ENCODE results near the gene CAMKMT.
A peak's percentile ranks its signal among the peaks of the same experiment; 100 is the strongest.

The CAMKMT gene

DNA sequence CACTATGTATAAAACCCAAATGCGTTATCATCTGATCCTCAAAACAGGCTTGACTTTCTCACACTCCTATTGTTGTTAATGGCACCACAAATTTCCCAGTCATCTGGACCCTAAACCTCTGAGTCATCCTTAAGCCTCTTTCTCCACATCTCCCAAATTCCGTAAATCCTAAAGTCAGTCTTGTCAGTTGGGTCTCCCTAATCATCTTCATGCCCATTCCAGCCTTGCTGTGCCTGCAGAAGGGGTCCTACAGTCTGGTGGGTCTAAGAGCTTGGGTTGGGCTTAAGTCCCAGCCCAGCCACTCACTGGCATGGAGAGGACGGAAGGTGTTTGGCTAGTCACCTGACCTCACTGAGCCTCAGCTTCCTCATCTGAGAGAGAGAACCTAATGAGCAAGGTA is 314.6 kb downstream of the CAMKMT start:
- H3K4me1 ChIP-seq (ENCODE audit: control insufficient read depth, insufficient read depth, low read length) = peaks cover 55% of the 10 kb centered on the region
- H3K27me3 ChIP-seq (ENCODE audit: control insufficient read depth, insufficient read depth, low read length) = no peaks in the 10 kb centered on the region
- H3K36me3 ChIP-seq (ENCODE audit: control insufficient read depth, insufficient read depth, low read length) = no peaks in the 10 kb centered on the region
- H3K9me3 ChIP-seq (ENCODE audit: control insufficient read depth, insufficient read depth, low read length) = no peaks in the 10 kb centered on the region
- H3K27ac ChIP-seq (ENCODE audit: low read depth, low read length) = no peak overlapping the region
- H3K4me3 ChIP-seq (ENCODE audit: low read depth, low read length) = no peak overlapping the region
- no peak overlapping the region for H3K9ac ChIP-seq (ENCODE audit: low read depth, low read length)

DNA sequence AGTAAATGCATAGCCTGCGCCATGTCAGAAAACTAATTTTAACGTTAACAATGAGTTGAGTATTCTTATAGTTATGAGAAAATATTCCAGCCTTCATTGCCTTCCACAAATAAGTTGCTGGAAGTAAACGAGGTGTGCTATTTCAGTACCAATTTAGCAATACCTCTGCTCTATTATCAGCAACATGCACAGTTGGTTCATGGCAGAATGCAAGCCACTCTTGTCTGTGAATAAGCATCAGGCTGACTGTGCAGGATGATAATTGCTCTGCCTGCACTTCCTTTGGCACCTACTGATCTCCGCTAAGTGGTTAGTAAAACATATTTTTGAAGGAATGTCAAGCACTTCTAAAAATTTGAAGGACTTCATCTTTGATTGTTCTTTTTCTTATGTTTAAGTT is 317.8 kb downstream of the CAMKMT start:
- Histone ChIP-seq H3K4me1 (ENCODE audit: control insufficient read depth, insufficient read depth, low read length) (peaks cover 39% of the 10 kb centered on the region), H3K4me3 (ENCODE audit: low read depth, low read length) (no peak overlapping the region), H3K9me3 (ENCODE audit: control insufficient read depth, insufficient read depth, low read length) (no peaks in the 10 kb centered on the region), H3K9ac (ENCODE audit: low read depth, low read length) (no peak overlapping the region), H3K27me3 (ENCODE audit: control insufficient read depth, insufficient read depth, low read length) (no peaks in the 10 kb centered on the region), H3K36me3 (ENCODE audit: control insufficient read depth, insufficient read depth, low read length) (no peaks in the 10 kb centered on the region), H3K27ac (ENCODE audit: low read depth, low read length) (no peak overlapping the region)

DNA sequence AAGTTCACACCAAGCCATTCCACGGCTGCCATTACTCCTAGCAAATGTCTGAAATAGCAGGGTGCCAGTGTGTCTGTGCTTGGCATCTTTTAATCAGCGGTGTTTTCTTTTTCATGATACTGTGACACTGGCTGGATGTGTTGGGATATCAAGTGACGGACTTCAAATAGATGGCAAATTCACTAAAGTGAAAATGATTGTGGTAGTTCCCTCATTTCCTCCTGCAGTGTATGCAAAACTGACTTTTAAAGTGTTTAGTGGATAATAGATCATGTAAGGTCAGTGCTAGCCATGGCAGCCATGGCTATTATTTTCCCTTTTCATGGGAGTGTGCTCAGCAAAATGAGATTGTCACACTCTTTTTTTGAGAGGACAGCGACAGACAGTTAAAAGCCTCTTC is 318.2 kb downstream of the CAMKMT start:
- H3K9ac ChIP-seq (ENCODE audit: low read depth, low read length) = no peak overlapping the region
- no peaks in the 10 kb centered on the region for H3K36me3 ChIP-seq (ENCODE audit: control insufficient read depth, insufficient read depth, low read length)
- H3K9me3 ChIP-seq (ENCODE audit: control insufficient read depth, insufficient read depth, low read length) = no peaks in the 10 kb centered on the region
- peaks cover 35% of the 10 kb centered on the region for H3K4me1 ChIP-seq (ENCODE audit: control insufficient read depth, insufficient read depth, low read length)
- H3K4me3 ChIP-seq (ENCODE audit: low read depth, low read length) = no peak overlapping the region
- H3K27ac ChIP-seq (ENCODE audit: low read depth, low read length) = peak overlapping the region; percentile 48
- no peaks in the 10 kb centered on the region for H3K27me3 ChIP-seq (ENCODE audit: control insufficient read depth, insufficient read depth, low read length)

DNA sequence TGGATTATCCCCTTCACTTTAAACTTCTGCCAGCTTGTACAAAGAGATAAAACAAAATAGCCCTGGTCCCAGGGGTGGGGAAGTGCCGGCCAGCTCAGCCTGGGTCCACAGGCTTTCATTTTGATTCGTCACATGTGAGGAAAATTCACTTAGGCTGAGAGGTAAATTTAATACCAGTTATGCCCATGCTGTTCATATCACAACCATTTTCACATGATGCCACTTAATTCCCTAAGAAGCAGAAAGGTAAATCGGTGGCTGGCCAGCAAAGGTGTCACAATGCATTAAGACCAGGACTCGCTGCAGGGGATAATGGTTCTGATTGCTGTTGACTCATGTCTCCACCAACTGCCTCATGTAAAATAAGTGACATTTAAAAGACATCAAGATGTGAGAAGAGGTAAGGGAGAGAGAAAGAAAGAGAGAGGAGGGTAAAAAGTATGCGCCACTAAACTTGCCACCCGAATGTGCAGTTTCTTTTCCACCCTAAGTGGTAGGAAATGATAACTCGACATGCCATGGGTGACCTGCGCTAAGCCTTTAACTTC is 318.8 kb downstream of the CAMKMT start:
- peak overlapping the region; percentile 48 for H3K27ac ChIP-seq (ENCODE audit: low read depth, low read length)
- H3K9ac ChIP-seq (ENCODE audit: low read depth, low read length) = no peak overlapping the region
- no peak overlapping the region for H3K4me3 ChIP-seq (ENCODE audit: low read depth, low read length)

DNA sequence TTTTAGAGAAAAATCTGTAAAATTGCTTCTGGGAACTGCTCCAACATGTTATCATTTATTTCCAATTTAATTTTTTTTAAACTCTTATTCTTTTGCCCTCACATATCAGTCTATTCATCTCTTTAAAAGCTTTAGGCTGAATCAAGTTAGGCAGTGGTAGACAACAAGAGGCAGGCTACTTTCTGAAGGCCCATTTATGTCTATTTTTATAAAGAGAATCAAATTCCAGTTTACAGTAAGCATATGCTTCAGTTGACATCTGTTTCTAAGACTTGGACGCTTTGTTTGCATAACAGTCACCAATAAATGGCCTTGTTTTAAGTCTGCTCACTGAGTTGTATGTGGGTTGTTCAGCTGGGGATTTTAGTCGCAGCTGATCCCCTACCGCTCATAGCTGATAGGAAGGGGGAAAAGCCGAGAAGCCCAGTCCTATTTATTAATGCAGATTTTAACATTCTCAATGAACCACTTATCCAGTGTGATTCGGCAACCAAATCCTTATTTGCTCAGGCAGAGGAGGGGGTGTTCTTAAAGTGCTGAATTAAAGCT is 319.3 kb downstream of the CAMKMT start:
- Histone ChIP-seq H3K4me3 (ENCODE audit: low read depth, low read length) (no peak overlapping the region), H3K9ac (ENCODE audit: low read depth, low read length) (no peak overlapping the region), H3K36me3 (ENCODE audit: control insufficient read depth, insufficient read depth, low read length) (no peaks in the 10 kb centered on the region), H3K27me3 (ENCODE audit: control insufficient read depth, insufficient read depth, low read length) (no peaks in the 10 kb centered on the region), H3K27ac (ENCODE audit: low read depth, low read length) (peak overlapping the region; percentile 5), H3K9me3 (ENCODE audit: control insufficient read depth, insufficient read depth, low read length) (no peaks in the 10 kb centered on the region), H3K4me1 (ENCODE audit: control insufficient read depth, insufficient read depth, low read length) (peaks cover 25% of the 10 kb centered on the region)

More for the DNA sequence above, 318.8 kb downstream of the CAMKMT start:
- no peaks in the 10 kb centered on the region for H3K27me3 ChIP-seq (ENCODE audit: control insufficient read depth, insufficient read depth, low read length)
- no peaks in the 10 kb centered on the region for H3K9me3 ChIP-seq (ENCODE audit: control insufficient read depth, insufficient read depth, low read length)
- H3K36me3 ChIP-seq (ENCODE audit: control insufficient read depth, insufficient read depth, low read length) = no peaks in the 10 kb centered on the region
- H3K4me1 ChIP-seq (ENCODE audit: control insufficient read depth, insufficient read depth, low read length) = peaks cover 30% of the 10 kb centered on the region

DNA sequence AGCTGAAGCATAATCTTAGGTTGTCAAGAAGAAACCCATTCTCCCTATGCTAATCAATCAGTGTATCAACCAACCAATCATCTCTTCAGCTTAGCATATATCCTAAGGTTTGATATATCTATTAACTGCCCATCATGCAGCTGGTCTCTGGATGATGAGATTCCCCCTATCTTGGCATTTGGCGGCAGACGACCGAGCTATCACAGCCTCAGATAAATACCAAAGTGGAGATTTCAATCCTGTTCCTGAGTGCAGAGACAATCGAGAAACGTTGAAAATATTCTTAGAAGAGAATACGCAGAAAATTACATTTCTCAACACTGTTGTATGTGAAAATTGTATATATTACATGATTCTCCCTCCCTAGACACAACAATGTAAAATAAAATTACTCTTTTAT is 320.7 kb downstream of the CAMKMT start:
- no peaks in the 10 kb centered on the region for H3K27me3 ChIP-seq (ENCODE audit: control insufficient read depth, insufficient read depth, low read length)
- H3K4me3 ChIP-seq (ENCODE audit: low read depth, low read length) = no peak overlapping the region
- H3K36me3 ChIP-seq (ENCODE audit: control insufficient read depth, insufficient read depth, low read length) = no peaks in the 10 kb centered on the region
- no peak overlapping the region for H3K27ac ChIP-seq (ENCODE audit: low read depth, low read length)
- H3K9ac ChIP-seq (ENCODE audit: low read depth, low read length) = no peak overlapping the region
- no peaks in the 10 kb centered on the region for H3K9me3 ChIP-seq (ENCODE audit: control insufficient read depth, insufficient read depth, low read length)
- H3K4me1 ChIP-seq (ENCODE audit: control insufficient read depth, insufficient read depth, low read length) = peaks cover 25% of the 10 kb centered on the region

DNA sequence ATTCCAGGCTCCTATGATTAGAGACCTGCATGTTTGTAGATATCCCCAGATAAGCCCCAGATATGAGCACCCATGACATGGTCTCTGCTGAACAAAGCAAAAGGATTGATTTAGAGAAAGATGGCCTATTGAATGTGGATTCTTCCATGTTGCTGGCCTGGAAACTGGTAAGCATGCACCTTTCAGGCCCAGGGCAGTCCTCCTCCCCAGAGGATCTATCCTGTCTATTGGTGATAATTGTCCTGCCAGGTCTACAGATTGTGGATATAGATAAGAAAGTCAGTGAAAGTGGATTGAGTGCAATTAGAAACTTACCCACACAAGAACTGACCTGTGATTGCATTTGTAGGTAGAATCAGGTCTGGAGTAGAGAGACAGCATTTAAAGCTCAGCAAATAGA is 322.8 kb downstream of the CAMKMT start:
- H3K27me3 ChIP-seq (ENCODE audit: control insufficient read depth, insufficient read depth, low read length) = no peaks in the 10 kb centered on the region
- H3K36me3 ChIP-seq (ENCODE audit: control insufficient read depth, insufficient read depth, low read length) = no peaks in the 10 kb centered on the region
- H3K4me3 ChIP-seq (ENCODE audit: low read depth, low read length) = no peak overlapping the region
- no peak overlapping the region for H3K9ac ChIP-seq (ENCODE audit: low read depth, low read length)
- no peaks in the 10 kb centered on the region for H3K9me3 ChIP-seq (ENCODE audit: control insufficient read depth, insufficient read depth, low read length)
- no peak overlapping the region for H3K27ac ChIP-seq (ENCODE audit: low read depth, low read length)
- H3K4me1 ChIP-seq (ENCODE audit: control insufficient read depth, insufficient read depth, low read length) = peaks cover 24% of the 10 kb centered on the region

DNA sequence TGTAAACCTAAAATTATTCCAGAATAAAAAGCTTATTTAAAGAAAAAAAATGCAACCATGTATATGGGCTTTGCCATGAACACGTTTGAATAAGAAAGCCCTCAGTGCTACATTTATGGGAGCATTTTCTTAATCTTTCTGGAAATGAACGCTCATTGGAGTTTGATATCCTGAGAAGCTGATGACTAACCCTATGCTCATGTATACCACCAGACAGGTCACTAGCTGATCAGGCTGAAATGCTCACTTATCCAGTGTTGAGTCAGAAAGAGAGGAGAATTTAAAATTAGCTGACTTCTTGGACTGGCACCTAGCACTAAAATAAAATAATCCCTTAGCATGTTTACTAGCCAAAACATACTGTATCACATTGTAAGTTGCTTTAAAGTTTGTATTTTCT is 324.8 kb downstream of the CAMKMT start:
- Histone ChIP-seq H3K9ac (ENCODE audit: low read depth, low read length) (no peak overlapping the region), H3K27ac (ENCODE audit: low read depth, low read length) (no peak overlapping the region), H3K36me3 (ENCODE audit: control insufficient read depth, insufficient read depth, low read length) (no peaks in the 10 kb centered on the region), H3K4me1 (ENCODE audit: control insufficient read depth, insufficient read depth, low read length) (peaks cover 4% of the 10 kb centered on the region), H3K9me3 (ENCODE audit: control insufficient read depth, insufficient read depth, low read length) (no peaks in the 10 kb centered on the region), H3K4me3 (ENCODE audit: low read depth, low read length) (no peak overlapping the region), H3K27me3 (ENCODE audit: control insufficient read depth, insufficient read depth, low read length) (no peaks in the 10 kb centered on the region)

DNA sequence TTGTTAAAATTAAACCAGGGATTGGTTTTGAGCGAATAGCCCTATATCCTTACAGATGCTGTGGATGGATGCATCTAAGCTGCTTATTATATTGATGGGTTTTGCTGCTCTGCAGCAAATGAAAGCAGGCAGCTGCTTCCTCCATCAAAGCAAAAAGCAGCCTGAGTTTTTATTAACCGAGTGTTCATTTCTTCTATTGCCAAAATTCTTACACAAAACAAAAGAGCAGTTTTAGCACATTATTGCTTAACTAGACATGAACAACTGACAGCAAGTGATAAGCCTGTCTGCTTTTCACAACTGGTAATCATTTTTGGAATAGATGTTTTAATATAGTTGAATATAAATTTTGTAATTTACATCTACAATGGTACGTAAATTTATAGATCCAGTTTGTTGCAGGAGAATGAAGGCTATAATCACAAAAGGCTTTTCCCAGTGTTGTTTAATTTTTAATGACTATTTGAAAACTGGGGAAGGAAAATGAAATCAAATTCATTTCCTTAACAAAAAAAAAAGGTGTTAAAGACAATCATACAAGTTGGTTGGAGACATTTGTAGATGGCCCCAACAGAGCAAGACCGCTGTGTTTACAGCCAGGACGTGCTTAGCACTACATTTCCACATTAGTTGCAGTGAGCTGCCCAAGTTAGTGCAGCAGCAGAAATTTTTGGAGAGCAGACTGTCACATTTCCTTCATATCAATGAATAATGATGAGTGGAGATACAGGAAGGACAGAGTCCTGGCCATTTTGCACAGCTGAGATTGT is 326.1 kb downstream of the CAMKMT start:
- H3K4me3 ChIP-seq (ENCODE audit: low read depth, low read length) = no peak overlapping the region
- no peak overlapping the region for H3K9ac ChIP-seq (ENCODE audit: low read depth, low read length)
- no peaks in the 10 kb centered on the region for H3K36me3 ChIP-seq (ENCODE audit: control insufficient read depth, insufficient read depth, low read length)

DNA sequence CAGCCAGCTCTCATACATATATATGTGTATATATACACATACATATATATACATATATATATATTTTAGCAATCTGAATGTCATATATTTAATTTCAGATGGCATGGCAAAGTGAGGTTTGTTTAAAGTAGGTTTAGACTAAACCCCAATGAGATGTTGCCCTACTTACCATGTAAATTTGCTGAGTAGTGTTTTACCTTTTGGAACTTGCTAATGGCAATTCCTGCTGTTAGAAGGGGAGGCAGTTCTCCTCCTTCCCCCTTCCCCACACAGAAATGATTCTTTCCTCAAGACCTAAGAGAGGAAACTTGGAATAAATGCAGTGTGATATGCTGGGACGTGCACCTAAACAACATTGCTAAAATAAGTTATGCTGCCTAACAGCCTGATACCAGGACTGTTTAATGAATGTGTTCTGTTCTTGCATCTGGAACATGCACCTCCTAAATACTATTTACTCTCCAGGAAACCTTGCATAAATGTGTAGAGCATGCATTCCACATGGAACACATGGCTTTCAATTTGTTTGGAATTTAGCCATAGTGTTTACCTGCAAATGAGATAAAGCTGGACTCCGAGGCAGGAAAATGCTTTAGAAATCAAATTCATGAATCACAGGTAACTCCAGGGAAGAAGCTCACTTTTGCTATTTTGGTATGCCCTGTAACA is 326.8 kb downstream of the CAMKMT start:
- Histone ChIP-seq H3K27me3 (ENCODE audit: control insufficient read depth, insufficient read depth, low read length) (no peaks in the 10 kb centered on the region), H3K36me3 (ENCODE audit: control insufficient read depth, insufficient read depth, low read length) (no peaks in the 10 kb centered on the region), H3K27ac (ENCODE audit: low read depth, low read length) (no peak overlapping the region), H3K9ac (ENCODE audit: low read depth, low read length) (no peak overlapping the region), H3K4me1 (ENCODE audit: control insufficient read depth, insufficient read depth, low read length) (no peaks in the 10 kb centered on the region), H3K4me3 (ENCODE audit: low read depth, low read length) (no peak overlapping the region), H3K9me3 (ENCODE audit: control insufficient read depth, insufficient read depth, low read length) (no peaks in the 10 kb centered on the region)

More for the DNA sequence above, 326.1 kb downstream of the CAMKMT start:
- H3K27ac ChIP-seq (ENCODE audit: low read depth, low read length) = no peak overlapping the region
- H3K4me1 ChIP-seq (ENCODE audit: control insufficient read depth, insufficient read depth, low read length) = no peaks in the 10 kb centered on the region
- no peaks in the 10 kb centered on the region for H3K27me3 ChIP-seq (ENCODE audit: control insufficient read depth, insufficient read depth, low read length)
- no peaks in the 10 kb centered on the region for H3K9me3 ChIP-seq (ENCODE audit: control insufficient read depth, insufficient read depth, low read length)

DNA sequence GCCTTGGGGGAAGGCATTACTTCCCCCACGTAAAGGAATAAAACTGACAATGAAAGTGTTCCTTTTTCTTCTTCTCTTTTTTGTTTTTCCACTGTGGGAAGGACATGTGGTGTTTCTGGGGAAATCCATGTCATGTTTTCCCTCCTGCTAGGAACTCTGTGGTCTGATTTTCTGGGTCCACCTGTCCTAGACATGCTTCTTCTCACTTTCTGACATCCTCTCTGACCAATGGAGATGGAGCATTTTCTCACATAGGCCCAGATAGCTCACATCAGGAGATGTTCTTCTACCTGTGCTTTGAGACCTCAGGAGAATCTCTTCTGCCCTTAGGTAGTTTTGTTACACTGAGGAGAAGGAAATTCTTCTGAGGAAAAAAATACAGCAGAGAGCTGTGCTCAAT is 327.8 kb downstream of the CAMKMT start:
- H3K4me1 ChIP-seq (ENCODE audit: control insufficient read depth, insufficient read depth, low read length) = no peaks in the 10 kb centered on the region

More for the DNA sequence above, 327.8 kb downstream of the CAMKMT start:
- no peaks in the 10 kb centered on the region for H3K9me3 ChIP-seq (ENCODE audit: control insufficient read depth, insufficient read depth, low read length)
- no peaks in the 10 kb centered on the region for H3K36me3 ChIP-seq (ENCODE audit: control insufficient read depth, insufficient read depth, low read length)
- H3K9ac ChIP-seq (ENCODE audit: low read depth, low read length) = no peak overlapping the region
- no peak overlapping the region for H3K27ac ChIP-seq (ENCODE audit: low read depth, low read length)
- no peaks in the 10 kb centered on the region for H3K27me3 ChIP-seq (ENCODE audit: control insufficient read depth, insufficient read depth, low read length)
- H3K4me3 ChIP-seq (ENCODE audit: low read depth, low read length) = no peak overlapping the region

Measured in HUES48 (cell line).